GM10266 (cell line): Measurements from ENCODE around the gene RASA3.
"Not testable (repeated sequence)": the region's sequence is repeated elsewhere in the genome, so short reads cannot be mapped to it uniquely, and the experiment has no call there.

Experiments used
- DNase-seq: peaks from one replicate; pipeline ENCODE4 v3.0.0; 2012; ENCODE audit errors: extremely low spot score
- TF ChIP-seq, protein P1 (sequence below): IDR thresholded peaks from 2 replicates; pipeline ENCODE4 v1.5.1; 2012; ENCODE audit warnings: mild to moderate bottlenecking, low read depth; ENCODE audit not compliant: control insufficient read depth, insufficient read depth; ENCODE audit errors: missing control alignments

Gene RASA3

DNA sequence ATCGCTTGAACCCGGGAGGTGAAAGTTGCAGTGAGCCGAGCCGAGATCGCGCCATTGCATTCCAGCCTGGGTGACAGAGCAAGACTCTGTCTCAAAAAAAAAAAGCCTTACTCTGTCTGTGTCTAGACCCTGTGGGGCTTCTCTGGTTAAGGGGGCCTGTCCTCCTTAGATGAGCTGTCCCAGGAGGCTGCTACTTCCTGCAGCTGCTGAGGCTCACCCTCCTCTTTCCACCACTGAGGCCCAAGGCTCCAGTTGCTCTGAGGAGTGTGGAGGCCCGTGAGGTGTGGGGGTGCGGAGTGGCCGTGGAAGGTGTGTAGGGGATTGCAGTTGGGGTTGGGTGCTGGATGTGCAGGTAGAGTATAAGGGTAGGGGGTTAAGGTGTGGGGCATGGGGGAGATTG lies 22.1 kb upstream of the RASA3 start:
- DNase-seq = no peak
- TF ChIP-seq, protein P1, sequence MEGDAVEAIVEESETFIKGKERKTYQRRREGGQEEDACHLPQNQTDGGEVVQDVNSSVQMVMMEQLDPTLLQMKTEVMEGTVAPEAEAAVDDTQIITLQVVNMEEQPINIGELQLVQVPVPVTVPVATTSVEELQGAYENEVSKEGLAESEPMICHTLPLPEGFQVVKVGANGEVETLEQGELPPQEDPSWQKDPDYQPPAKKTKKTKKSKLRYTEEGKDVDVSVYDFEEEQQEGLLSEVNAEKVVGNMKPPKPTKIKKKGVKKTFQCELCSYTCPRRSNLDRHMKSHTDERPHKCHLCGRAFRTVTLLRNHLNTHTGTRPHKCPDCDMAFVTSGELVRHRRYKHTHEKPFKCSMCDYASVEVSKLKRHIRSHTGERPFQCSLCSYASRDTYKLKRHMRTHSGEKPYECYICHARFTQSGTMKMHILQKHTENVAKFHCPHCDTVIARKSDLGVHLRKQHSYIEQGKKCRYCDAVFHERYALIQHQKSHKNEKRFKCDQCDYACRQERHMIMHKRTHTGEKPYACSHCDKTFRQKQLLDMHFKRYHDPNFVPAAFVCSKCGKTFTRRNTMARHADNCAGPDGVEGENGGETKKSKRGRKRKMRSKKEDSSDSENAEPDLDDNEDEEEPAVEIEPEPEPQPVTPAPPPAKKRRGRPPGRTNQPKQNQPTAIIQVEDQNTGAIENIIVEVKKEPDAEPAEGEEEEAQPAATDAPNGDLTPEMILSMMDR = no peak

DNA sequence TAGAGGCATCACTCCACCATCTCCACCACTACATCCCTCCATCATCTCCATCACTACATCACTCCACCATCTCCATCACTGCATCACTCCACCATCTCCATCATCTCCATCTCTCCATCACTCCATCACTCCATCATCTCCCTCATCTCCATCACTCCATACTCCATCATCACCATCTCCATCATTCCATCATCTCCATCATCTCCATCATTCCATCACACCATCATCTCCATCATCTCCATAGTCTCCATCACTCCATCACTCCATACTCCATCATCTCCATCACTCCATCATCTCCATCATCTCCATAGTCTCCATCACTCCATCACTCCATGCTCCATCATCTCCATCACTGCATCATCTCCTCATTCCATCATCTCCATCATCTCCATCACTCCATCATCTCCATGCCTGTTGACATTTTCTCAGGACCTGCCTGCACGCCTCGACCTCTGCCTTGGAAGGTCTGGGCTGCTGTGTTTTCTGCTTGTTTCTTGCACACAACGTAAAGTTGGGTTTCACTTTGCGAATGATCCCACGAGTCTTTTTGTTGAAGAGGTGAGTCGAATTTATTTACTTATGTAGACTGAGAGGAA lies 21.2 kb upstream of the RASA3 start:
- no peak for DNase-seq
- TF ChIP-seq, protein P1 = no peak

DNA sequence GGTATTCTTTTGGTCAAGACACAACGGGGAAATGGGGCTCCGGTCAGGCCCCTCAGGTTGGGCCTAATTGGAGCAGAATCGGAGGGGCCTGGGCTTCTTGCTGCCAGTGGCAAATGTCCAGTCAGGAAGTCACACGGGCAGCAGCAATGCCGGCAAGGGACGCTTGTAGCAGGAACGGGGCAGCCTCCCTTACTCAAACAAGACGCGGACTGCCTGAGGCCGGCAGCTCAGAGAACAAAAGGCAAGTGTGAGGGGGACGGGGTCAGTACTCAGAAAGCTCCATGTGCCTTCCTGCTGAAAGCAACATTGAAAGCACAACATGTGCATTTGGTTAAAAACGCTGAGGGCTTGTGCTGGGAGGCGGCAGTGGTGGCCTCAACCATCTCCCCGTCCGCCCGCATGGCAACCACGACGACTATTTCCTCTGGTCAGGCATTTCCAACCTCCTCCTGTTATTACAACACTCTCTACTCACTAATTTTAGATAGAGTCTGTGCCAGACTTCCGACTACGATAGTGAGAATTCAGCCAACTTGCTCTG lies 20.5 kb upstream of the RASA3 start:
- TF ChIP-seq, protein P1 = no peak
- no peak for DNase-seq

DNA sequence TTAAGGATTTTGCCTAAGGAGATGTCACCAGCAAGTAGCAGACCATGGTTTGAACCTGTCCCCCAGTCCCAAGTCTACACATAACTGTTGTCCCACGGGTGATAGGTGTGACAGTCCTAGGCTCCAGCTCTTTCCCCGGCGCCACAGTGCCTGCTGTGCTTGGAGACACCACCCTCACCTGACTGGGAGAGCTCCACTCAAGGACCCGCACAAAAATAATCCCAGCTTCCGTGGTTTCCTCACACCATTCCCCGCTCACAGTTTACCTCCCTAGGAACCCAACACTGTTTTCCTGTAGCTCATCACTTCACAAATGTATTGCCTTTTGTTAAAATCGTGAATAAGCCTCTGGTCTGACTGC lies 19.8 kb upstream of the RASA3 start:
- TF ChIP-seq, protein P1 = no peak
- no peak for DNase-seq

DNA sequence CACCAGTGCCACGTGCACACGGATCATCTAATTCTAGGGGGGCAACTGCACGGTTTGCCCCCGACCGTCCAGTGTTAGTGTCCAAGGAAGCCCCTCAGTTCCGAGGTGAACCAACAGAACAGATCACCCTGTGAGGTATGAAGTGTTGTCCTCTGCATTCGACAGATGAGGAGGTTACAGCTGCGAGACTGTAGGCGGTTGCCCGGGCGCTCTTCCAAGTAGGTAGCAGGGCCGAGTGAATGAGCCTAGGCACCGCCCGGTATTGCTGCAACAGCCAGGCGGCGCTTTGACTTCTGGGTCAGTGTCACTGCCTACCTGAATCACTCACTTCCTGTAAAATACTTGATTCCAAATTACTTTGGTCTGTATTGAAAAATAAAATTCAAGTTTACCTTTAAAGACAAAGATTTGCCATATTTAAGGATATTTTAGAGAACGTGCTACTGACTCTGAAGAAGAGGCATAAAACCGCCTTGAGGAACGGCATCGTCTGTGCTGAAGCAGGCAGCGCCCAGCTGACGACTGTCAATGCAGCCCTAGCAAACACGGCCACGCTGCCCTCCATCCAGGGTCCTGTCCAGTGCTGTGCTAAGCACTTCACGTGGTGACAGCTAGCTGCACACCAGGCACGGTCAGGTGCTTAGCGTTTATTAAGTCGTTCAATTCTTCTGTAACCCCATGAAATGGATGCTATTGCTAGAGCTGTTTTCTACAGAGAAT lies 19.3 kb upstream of the RASA3 start:
- TF ChIP-seq, protein P1 = no peak
- DNase-seq = no peak

DNA sequence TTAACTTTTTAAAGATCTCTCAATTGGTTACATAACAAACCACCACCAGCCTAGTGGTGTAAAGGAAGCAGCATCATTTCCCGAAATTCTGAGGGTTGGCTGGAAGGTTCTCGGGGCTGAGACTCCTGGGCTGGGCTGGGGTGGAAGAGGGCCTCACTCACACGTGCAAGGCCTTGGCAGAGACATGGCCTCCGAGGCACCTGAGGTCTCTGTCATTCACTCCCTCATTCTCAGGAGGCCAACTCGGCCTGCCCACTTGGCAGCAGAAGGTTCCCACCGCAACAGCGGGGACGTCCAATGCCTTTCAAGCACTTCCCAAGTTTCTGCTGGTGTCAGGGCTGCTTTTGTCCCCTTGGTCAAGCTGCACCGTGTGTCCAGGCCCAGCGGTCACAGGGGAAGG lies 18.6 kb upstream of the RASA3 start:
- TF ChIP-seq, protein P1 = no peak
- no peak for DNase-seq

DNA sequence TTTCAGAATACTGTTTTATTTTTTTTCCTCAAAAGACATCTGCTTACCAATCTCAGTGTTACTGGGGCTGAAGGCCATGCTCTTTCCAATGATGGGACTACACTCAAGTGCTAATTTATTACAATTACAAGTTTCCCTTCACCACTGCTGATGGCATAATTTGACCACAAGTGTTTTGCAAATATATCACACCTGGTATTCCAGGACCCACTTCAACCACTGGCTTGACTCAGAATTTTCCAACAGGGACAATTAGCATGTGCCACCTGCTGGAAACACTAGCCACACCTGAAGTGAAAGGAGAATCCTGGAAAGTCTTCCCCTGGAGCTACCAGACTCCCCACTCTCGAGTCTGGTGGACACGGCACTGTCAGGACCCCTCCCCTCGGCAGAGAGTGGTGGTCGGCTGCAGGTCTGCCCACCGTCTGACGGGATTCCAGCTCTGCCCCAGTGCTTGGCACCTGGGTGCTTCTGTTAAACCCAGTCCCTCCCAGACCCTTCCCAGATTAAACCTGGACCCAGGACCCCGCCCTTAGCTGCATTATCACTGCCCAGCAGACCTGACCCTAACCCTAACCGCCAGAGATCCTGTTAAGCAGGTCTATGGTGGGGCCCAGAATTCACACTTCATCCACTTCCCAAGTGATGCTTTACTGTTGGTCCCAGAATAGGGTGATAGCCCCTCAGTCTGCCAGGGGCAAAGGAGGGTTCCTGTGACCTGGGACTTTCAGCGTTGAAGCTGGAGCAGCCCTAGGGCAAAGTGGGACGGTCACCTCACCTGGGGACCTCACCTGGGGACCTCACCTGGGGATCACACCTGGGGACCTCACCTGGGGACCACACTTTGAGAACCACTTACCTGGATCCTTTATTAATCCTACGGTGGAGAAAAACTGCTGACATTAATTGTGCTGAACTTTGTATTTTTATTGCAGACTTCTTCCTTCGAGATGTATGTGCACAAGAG lies 17.6 kb upstream of the RASA3 start:
- TF ChIP-seq, protein P1 = no peak

DNA sequence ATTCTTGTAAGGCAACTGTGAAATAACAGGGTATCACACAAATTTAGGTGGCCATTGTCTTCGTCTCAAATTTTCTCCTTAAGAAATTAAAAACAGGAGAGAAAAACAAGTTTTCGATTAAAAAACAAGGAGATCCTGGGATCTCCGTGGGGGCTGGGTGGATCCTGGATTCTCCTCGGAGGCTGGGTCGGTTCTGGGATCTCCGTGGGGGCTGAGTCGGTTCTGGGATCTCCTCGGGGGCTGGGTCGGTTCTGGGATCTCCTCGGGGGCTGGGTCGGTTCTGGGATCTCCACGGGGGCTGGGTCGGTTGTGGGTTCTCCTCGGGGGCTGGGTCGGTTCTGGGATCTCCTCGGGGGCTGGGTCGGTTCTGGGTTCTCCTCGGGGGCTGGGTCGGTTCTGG lies 16.5 kb upstream of the RASA3 start:
- DNase-seq = not testable (repeated sequence)

More for the DNA sequence above, 17.6 kb upstream of the RASA3 start:
- DNase-seq = no peak
